ENCODE results near the gene PEX11G.
"Not testable (repeated sequence)": the region's sequence is repeated elsewhere in the genome, so short reads cannot be mapped to it uniquely, and the experiment has no call there.

GRCh38 chr19:7433456-7433855, 55.4 kb downstream of the PEX11G start:
- not testable (repeated sequence) for TF ChIP-seq CTCF (IDR thresholded peaks at IDR 0.05); TCF7L2 (IDR thresholded peaks at IDR 0.05; ENCODE audit: low read depth, low read length); POLR2AphosphoS5 (IDR thresholded peaks at IDR 0.05; ENCODE audit: low read depth, low read length); REST (IDR thresholded peaks at IDR 0.05; ENCODE audit: insufficient read depth in 1 of 2, low read depth in 2 of 2, low read length in 1 of 2); SIN3A (IDR thresholded peaks at IDR 0.05; ENCODE audit: borderline replicate concordance, insufficient read depth, low read depth, low read length)
